Osteoblast (primary cell): ENCODE data around the gene COL25A1. TPM values are rescaled to one million over a fixed set of nuclear protein-coding genes. Genes with fewer than 3 reads are reported as not detected.

ENCODE experiments used
- DNase-seq: peaks from one replicate; pipeline ENCODE4 v3.0.0; 2011; ENCODE audit warnings: low spot score, mixed read lengths; ENCODE audit not compliant: insufficient read length; ENCODE audit errors: missing footprints
- H2AFZ ChIP-seq: 2 replicates; pipeline ENCODE4 v1.6.0; 2011; ENCODE audit warnings: mild to moderate bottlenecking, low read length
- H3K27ac ChIP-seq: 2 replicates; pipeline ENCODE4 v1.5.1; 2011; ENCODE audit warnings: mild to moderate bottlenecking, low read depth, low read length, moderate library complexity
- H3K27me3 ChIP-seq: 2 replicates; pipeline ENCODE4 v1.6.0; 2012; ENCODE audit warnings: mild to moderate bottlenecking, control low read depth, inconsistent platforms, low read length, moderate library complexity; ENCODE audit not compliant: insufficient read depth
- H3K36me3 ChIP-seq: 2 replicates; pipeline ENCODE4 v1.5.1; 2011; ENCODE audit warnings: mild to moderate bottlenecking, low read length, control low read depth, moderate library complexity; ENCODE audit not compliant: insufficient read depth
- H3K4me1 ChIP-seq: 2 replicates; pipeline ENCODE4 v1.5.1; 2011; ENCODE audit warnings: mild to moderate bottlenecking, low read length, control low read depth, moderate library complexity; ENCODE audit not compliant: insufficient read depth
- H3K4me2 ChIP-seq: 2 replicates; pipeline ENCODE4 v1.6.0; 2011; ENCODE audit warnings: mild to moderate bottlenecking, low read length; ENCODE audit not compliant: insufficient read depth
- H3K4me3 ChIP-seq: fragments of 200-600 bp; sonication (generic); 3 replicates; pipeline ENCODE4 v1.5.1; 2012; ENCODE audit warnings: mild to moderate bottlenecking, low read length, inconsistent platforms; ENCODE audit not compliant: insufficient read depth
- H3K79me2 ChIP-seq: 2 replicates; pipeline ENCODE4 v1.6.0; 2012; ENCODE audit warnings: mild to moderate bottlenecking, low read length, control low read depth, inconsistent platforms; ENCODE audit not compliant: insufficient read depth
- H3K9me3 ChIP-seq: 2 replicates; pipeline ENCODE4 v1.5.1; 2011; ENCODE audit warnings: low read depth, low read length, control low read depth
- H4K20me1 ChIP-seq: 2 replicates; pipeline ENCODE4 v1.6.0; 2012; ENCODE audit warnings: mild to moderate bottlenecking, low read length, control low read depth; ENCODE audit not compliant: insufficient read depth
- total RNA-seq: library from RNA; depleted of rRNA; stranded (reverse); fragments of >200 nt; gene quantifications from 2 replicates; pipeline ENCODE4 v1.2.3, GENCODE V29; 2012
- TF ChIP-seq, protein P1 (sequence below): IDR thresholded peaks from 2 replicates; pipeline ENCODE4 v1.5.1; 2011; ENCODE audit warnings: mild to moderate bottlenecking, low read depth, low read length, moderate library complexity; ENCODE audit errors: extremely low read depth

The COL25A1 gene
- total RNA-seq, 1 donor, result 1.4 TPM

DNA sequence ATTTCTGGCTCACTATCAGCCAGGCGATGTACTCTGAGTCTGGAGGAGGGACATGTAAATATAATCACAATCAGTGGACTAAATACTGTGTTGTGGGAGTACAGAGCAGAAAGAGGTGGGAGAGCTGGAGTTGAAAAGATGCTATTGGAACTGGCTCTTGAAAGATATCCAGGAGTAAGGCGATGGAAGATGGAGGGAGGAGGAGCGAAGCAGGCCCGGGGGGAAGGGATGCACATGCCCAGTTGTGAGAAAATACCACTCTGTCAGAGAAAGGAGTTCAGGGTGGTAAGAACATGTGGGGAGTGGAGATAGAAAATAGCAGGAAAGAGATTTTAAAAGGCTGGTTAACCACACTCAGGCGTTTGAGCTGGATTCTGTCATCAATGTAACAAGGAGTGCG lies 322.7 kb downstream of the COL25A1 start:
- TF ChIP-seq, protein P1, sequence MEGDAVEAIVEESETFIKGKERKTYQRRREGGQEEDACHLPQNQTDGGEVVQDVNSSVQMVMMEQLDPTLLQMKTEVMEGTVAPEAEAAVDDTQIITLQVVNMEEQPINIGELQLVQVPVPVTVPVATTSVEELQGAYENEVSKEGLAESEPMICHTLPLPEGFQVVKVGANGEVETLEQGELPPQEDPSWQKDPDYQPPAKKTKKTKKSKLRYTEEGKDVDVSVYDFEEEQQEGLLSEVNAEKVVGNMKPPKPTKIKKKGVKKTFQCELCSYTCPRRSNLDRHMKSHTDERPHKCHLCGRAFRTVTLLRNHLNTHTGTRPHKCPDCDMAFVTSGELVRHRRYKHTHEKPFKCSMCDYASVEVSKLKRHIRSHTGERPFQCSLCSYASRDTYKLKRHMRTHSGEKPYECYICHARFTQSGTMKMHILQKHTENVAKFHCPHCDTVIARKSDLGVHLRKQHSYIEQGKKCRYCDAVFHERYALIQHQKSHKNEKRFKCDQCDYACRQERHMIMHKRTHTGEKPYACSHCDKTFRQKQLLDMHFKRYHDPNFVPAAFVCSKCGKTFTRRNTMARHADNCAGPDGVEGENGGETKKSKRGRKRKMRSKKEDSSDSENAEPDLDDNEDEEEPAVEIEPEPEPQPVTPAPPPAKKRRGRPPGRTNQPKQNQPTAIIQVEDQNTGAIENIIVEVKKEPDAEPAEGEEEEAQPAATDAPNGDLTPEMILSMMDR, result no peak

DNA sequence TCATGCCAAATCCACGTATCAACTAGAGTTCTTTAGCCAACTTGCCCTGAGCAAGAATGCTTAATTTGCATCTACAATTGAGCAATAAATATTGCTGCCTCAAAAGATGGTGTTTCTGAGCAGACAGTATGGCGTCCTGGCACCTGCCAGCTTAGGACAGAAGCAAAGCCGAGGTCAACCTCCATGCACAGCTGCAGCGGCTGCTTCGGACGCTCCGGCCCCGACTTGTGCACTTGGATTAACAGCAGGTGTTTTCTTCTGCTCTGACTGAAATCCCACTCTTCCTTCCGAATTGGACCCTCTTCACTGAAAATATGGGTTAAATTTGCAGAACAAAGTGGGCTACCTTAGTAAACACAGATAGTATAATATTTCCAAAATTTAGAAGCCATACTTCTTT lies 324.4 kb downstream of the COL25A1 start:
- no peak for DNase-seq
- Histone ChIP-seq H4K20me1 (no peaks in the 10 kb centered on the region), H3K9me3 (no peaks in the 10 kb centered on the region), H3K27me3 (no peaks in the 10 kb centered on the region), H3K4me3 (no peak overlapping the region), H2AFZ (no peak overlapping the region), H3K27ac (no peak overlapping the region), H3K79me2 (no peaks in the 10 kb centered on the region), H3K4me1 (no peaks in the 10 kb centered on the region), H3K36me3 (no peaks in the 10 kb centered on the region), H3K4me2 (no peak overlapping the region)
- TF ChIP-seq, protein P1, result no peak

More for the DNA sequence above, 322.7 kb downstream of the COL25A1 start:
- Histone ChIP-seq H3K4me1 (no peaks in the 10 kb centered on the region), H3K4me2 (no peak overlapping the region), H2AFZ (no peak overlapping the region), H3K27me3 (no peaks in the 10 kb centered on the region), H3K79me2 (no peaks in the 10 kb centered on the region), H3K27ac (no peak overlapping the region), H3K9me3 (no peaks in the 10 kb centered on the region), H4K20me1 (no peaks in the 10 kb centered on the region), H3K4me3 (no peak overlapping the region), H3K36me3 (no peaks in the 10 kb centered on the region)
- no peak for DNase-seq

DNA sequence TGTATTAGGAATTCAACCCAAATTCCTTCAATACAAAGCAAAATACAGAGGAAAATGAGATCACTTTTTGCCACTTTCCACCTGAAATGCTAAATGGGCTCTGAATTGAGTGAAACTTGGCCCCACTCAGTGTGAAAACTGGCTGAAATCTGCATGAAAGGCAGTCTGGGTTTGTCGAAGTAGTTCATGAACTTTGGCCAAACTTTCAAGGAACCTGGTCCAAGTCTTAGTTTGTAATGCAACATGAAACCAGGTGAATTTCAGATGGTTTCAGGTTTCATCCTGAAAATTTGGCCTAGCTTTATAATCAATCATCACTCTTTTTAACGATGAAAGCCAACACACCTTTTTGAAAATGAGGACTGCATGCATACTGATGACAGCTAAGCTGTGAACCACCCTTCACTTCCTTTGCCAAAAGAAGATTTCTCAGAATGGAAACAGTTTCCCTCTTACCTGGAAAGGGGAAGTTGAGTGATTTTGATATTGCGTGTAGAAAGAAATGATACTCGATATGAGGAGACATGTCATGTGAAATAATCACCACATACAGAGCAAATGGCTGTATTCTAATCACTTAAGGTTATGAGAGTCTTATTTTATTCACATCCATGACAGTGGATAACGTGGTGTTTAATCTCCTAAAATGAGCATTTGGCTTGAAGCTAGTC lies 329.7 kb downstream of the COL25A1 start:
- no peaks in the 10 kb centered on the region for H3K36me3 ChIP-seq
- H3K4me3 ChIP-seq, result no peak overlapping the region
- no peak for DNase-seq
- no peaks in the 10 kb centered on the region for H3K9me3 ChIP-seq
- H3K4me1 ChIP-seq, result no peaks in the 10 kb centered on the region
- H2AFZ ChIP-seq, result no peak overlapping the region
- H3K4me2 ChIP-seq, result no peak overlapping the region
- no peaks in the 10 kb centered on the region for H4K20me1 ChIP-seq
- no peaks in the 10 kb centered on the region for H3K27me3 ChIP-seq
- no peaks in the 10 kb centered on the region for H3K79me2 ChIP-seq
- TF ChIP-seq, protein P1, result no peak
- H3K27ac ChIP-seq, result no peak overlapping the region

GRCh38 chr4:108971473-108971872 lies 331.0 kb downstream of the COL25A1 start:
- no peak for DNase-seq
- TF ChIP-seq, protein P1, result no peak
- Histone ChIP-seq H2AFZ (no peak overlapping the region), H3K36me3 (no peaks in the 10 kb centered on the region), H3K9me3 (no peaks in the 10 kb centered on the region), H3K27ac (no peak overlapping the region), H3K4me1 (no peaks in the 10 kb centered on the region), H3K79me2 (no peaks in the 10 kb centered on the region), H3K4me3 (no peak overlapping the region), H3K4me2 (no peak overlapping the region), H3K27me3 (no peaks in the 10 kb centered on the region), H4K20me1 (no peaks in the 10 kb centered on the region)
